HFFc6 (cell line): Measurements from ENCODE around the gene PLEKHM1. TPM values are rescaled to one million over a fixed set of nuclear protein-coding genes. Genes with fewer than 3 reads are reported as not detected.

Experiments used
- DNase-seq: peaks from one replicate; pipeline ENCODE4 v3.0.0-alpha.2; 2018
- H3K27ac Mint-ChIP-seq: 2 replicates; pipeline ENCODE4 v1.8.0; 2020; ENCODE audit warnings: mild to moderate bottlenecking, mixed read lengths
- H3K27me3 Mint-ChIP-seq: 2 replicates; pipeline ENCODE4 v1.8.0; 2021; ENCODE audit warnings: mild to moderate bottlenecking, moderate library complexity, mixed read lengths; ENCODE audit not compliant: insufficient read depth
- H3K36me3 Mint-ChIP-seq: 2 replicates; pipeline ENCODE4 v1.8.0; 2021; ENCODE audit warnings: low read depth, mixed read lengths
- H3K4me1 Mint-ChIP-seq: 2 replicates; pipeline ENCODE4 v1.8.0; 2020; ENCODE audit warnings: low read depth, mixed read lengths
- H3K4me3 Mint-ChIP-seq: 2 replicates; pipeline ENCODE4 v1.8.0; 2020; ENCODE audit warnings: mild to moderate bottlenecking, moderate library complexity, mixed read lengths
- H3K9me3 Mint-ChIP-seq: 2 replicates; pipeline ENCODE4 v1.8.0; 2020; ENCODE audit warnings: mild to moderate bottlenecking, mixed read lengths
- CTCF ChIP-seq: fragments of 200-600 bp; sonication (generic); IDR thresholded peaks from 2 replicates; pipeline ENCODE4 v1.5.0; 2021; ENCODE audit warnings: antibody characterized with exemption, mild to moderate bottlenecking
- total RNA-seq, 6 experiments: library from RNA; stranded (reverse); fragmentation: NEBNext Ultra II Directional; extraction: Animal tissue kit (Norgen Biotek cat#: 25700); gene quantifications; 2 replicates in 1 of 6; 3 replicates in 5 of 6; pipeline ENCODE4 v1.2.3, GENCODE V29; 2021

The PLEKHM1 gene
- total RNA-seq, 6 experiments from 2014 or later, result 32.0 to 43.1 (median 36.5) TPM

GRCh38 chr17:45430738-45431530, 59.6 kb downstream of the PLEKHM1 start:
- H3K9me3 Mint-ChIP-seq, result no peaks in the 10 kb centered on the region; the same call in 1 of the 2 replicates
- H3K4me1 Mint-ChIP-seq, result peaks cover 11% of the 10 kb centered on the region
- no peak for TF ChIP-seq CTCF
- H3K36me3 Mint-ChIP-seq, result peaks cover 5% of the 10 kb centered on the region; the same call in 1 of the 2 replicates
- no peak for DNase-seq
- no peak overlapping the region for H3K27ac Mint-ChIP-seq
- peak overlapping the region; percentile 84 for H3K4me3 Mint-ChIP-seq
- H3K27me3 Mint-ChIP-seq, result peaks cover 28% of the 10 kb centered on the region

GRCh38 chr17:45430006-45430737, 60.3 kb downstream of the PLEKHM1 start:
- Mint-ChIP-seq H3K4me1 (peaks cover 11% of the 10 kb centered on the region), H3K27me3 (peaks cover 28% of the 10 kb centered on the region), H3K4me3 (peak overlapping the region; percentile 84), H3K27ac (no peak overlapping the region), H3K9me3 (no peaks in the 10 kb centered on the region; the same call in 1 of the 2 replicates), H3K36me3 (peaks cover 5% of the 10 kb centered on the region; the same call in 1 of the 2 replicates)
- DNase-seq, result no peak
- no peak for TF ChIP-seq CTCF

- Mint-ChIP-seq H3K36me3 (peaks cover 5% of the 10 kb centered on the region; the same call in 1 of the 2 replicates), H3K4me3 (peak overlapping the region; percentile 22; the same call in 1 of the 2 replicates), H3K27me3 (peaks cover 25% of the 10 kb centered on the region), H3K4me1 (peaks cover 11% of the 10 kb centered on the region), H3K9me3 (no peaks in the 10 kb centered on the region; the same call in 1 of the 2 replicates), H3K27ac (no peak overlapping the region)
- no peak for DNase-seq
- TF ChIP-seq CTCF, result no peak
These were observed 61.0 kb downstream of the PLEKHM1 start for GRCh38 chr17:45429339-45430005.

- H3K4me3 Mint-ChIP-seq, result peak overlapping the region; percentile 22; the same call in 1 of the 2 replicates
- peaks cover 5% of the 10 kb centered on the region; the same call in 1 of the 2 replicates for H3K36me3 Mint-ChIP-seq
- no peak for DNase-seq
- H3K27me3 Mint-ChIP-seq, result peaks cover 25% of the 10 kb centered on the region
- no peak for TF ChIP-seq CTCF
- no peaks in the 10 kb centered on the region; the same call in 1 of the 2 replicates for H3K9me3 Mint-ChIP-seq
- no peak overlapping the region for H3K27ac Mint-ChIP-seq
- H3K4me1 Mint-ChIP-seq, result peaks cover 11% of the 10 kb centered on the region
These were observed 61.6 kb downstream of the PLEKHM1 start for GRCh38 chr17:45428931-45429338.

- peak; percentile 27 for DNase-seq
- peaks cover 24% of the 10 kb centered on the region for H3K27me3 Mint-ChIP-seq
- H3K4me3 Mint-ChIP-seq, result peak overlapping the region; percentile 11; the same call in 1 of the 2 replicates
- peak; percentile 100 for TF ChIP-seq CTCF
- peaks cover 11% of the 10 kb centered on the region for H3K4me1 Mint-ChIP-seq
- H3K36me3 Mint-ChIP-seq, result peaks cover 5% of the 10 kb centered on the region; the same call in 1 of the 2 replicates
- H3K9me3 Mint-ChIP-seq, result no peaks in the 10 kb centered on the region; the same call in 1 of the 2 replicates
- no peak overlapping the region for H3K27ac Mint-ChIP-seq
These were observed 62.4 kb downstream of the PLEKHM1 start for GRCh38 chr17:45428050-45428617.
